PFSK-1 (cell line): ENCODE measurements around the gene MCOLN1.

Source experiments
- POLR2AphosphoS5 ChIP-seq: IDR thresholded peaks from 2 replicates; pipeline ENCODE4 v1.6.1; 2012; ENCODE audit warnings: low read depth, mild to moderate bottlenecking, control low read depth, low read length, moderate library complexity
- REST ChIP-seq, 2 experiments: IDR thresholded peaks; 2 replicates each; pipeline versions ENCODE4 v1.6.1 to v1.8.0; 2011 to 2012; ENCODE audit warnings: low read depth in 2 of 2, low read length in 2 of 2, control low read depth in 1 of 2, inconsistent platforms in 1 of 2, mild to moderate bottlenecking in 1 of 2, moderate library complexity in 1 of 2; ENCODE audit not compliant: insufficient read depth in 1 of 2
- TAF1 ChIP-seq: IDR thresholded peaks from 2 replicates; pipeline ENCODE4 v1.6.1; 2012; ENCODE audit warnings: low read length, control low read depth, borderline replicate concordance; ENCODE audit not compliant: insufficient read depth

GRCh38 chr19:7541828-7542443, 19.5 kb downstream of the MCOLN1 start:
- TF ChIP-seq TAF1 = no peak
- TF ChIP-seq POLR2AphosphoS5 = no peak
- no peak for TF ChIP-seq REST (IDR thresholded peaks at IDR 0.05; ENCODE audit: insufficient read depth in 1 of 2, low read depth in 2 of 2, low read length in 2 of 2)
